ENCODE results near the gene MRPL1.

- no peak for TF ChIP-seq POLR2A (IDR thresholded peaks at IDR 0.05)
- TF ChIP-seq, protein P1, sequence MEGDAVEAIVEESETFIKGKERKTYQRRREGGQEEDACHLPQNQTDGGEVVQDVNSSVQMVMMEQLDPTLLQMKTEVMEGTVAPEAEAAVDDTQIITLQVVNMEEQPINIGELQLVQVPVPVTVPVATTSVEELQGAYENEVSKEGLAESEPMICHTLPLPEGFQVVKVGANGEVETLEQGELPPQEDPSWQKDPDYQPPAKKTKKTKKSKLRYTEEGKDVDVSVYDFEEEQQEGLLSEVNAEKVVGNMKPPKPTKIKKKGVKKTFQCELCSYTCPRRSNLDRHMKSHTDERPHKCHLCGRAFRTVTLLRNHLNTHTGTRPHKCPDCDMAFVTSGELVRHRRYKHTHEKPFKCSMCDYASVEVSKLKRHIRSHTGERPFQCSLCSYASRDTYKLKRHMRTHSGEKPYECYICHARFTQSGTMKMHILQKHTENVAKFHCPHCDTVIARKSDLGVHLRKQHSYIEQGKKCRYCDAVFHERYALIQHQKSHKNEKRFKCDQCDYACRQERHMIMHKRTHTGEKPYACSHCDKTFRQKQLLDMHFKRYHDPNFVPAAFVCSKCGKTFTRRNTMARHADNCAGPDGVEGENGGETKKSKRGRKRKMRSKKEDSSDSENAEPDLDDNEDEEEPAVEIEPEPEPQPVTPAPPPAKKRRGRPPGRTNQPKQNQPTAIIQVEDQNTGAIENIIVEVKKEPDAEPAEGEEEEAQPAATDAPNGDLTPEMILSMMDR (IDR thresholded peaks at IDR 0.05), result no peak
These were observed 44.5 kb upstream of the MRPL1 start for GRCh38 chr4:77818073-77818601.

Measured in lower leg skin (tissue), 3 donors.